ENCODE data around the gene DOCK3. TPM values are rescaled to one million over a fixed set of nuclear protein-coding genes. Genes with fewer than 3 reads are reported as not detected.

DOCK3 gene
- total RNA-seq, 1 experiment from 2014 or later, result 8.3 TPM

GRCh38 chr3:50936389-50936788, 261.7 kb downstream of the DOCK3 start:
- TF ChIP-seq, protein P1, sequence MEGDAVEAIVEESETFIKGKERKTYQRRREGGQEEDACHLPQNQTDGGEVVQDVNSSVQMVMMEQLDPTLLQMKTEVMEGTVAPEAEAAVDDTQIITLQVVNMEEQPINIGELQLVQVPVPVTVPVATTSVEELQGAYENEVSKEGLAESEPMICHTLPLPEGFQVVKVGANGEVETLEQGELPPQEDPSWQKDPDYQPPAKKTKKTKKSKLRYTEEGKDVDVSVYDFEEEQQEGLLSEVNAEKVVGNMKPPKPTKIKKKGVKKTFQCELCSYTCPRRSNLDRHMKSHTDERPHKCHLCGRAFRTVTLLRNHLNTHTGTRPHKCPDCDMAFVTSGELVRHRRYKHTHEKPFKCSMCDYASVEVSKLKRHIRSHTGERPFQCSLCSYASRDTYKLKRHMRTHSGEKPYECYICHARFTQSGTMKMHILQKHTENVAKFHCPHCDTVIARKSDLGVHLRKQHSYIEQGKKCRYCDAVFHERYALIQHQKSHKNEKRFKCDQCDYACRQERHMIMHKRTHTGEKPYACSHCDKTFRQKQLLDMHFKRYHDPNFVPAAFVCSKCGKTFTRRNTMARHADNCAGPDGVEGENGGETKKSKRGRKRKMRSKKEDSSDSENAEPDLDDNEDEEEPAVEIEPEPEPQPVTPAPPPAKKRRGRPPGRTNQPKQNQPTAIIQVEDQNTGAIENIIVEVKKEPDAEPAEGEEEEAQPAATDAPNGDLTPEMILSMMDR (conservative IDR thresholded peaks at IDR 0.05), result no peak
- Histone ChIP-seq H4K8ac (replicated peaks; ENCODE audit: insufficient read length, low read depth, low read length) (no peak overlapping the region), H3K27ac (ENCODE audit: insufficient read length, low read depth, low read length) (no peak overlapping the region), H3K4me1 (ENCODE audit: insufficient read depth, low read length) (no peaks in the 10 kb centered on the region), H3K18ac (ENCODE audit: insufficient read length, low read depth, low read length) (no peak overlapping the region), H3K56ac (ENCODE audit: insufficient read length, low read depth, low read length) (no peak overlapping the region), H3K27me3 (ENCODE audit: insufficient read depth, low read length) (no peaks in the 10 kb centered on the region), H2AFZ (ENCODE audit: low read length) (no peak overlapping the region), H4K91ac (ENCODE audit: insufficient read length, low read depth, low read length) (no peak overlapping the region), H3K79me1 (ENCODE audit: insufficient read depth, low read depth, low read length, poor library complexity, severe bottlenecking) (no peaks in the 10 kb centered on the region), H3K4me2 (ENCODE audit: insufficient read depth, insufficient read length, low read length) (no peak overlapping the region), H3K23me2 (ENCODE audit: insufficient read length, low read depth, low read length, poor library complexity, severe bottlenecking) (no peaks in the 10 kb centered on the region), H4K5ac (ENCODE audit: insufficient read length, low read depth, low read length) (no peak overlapping the region), H4K20me1 (ENCODE audit: control insufficient read depth, insufficient read depth, insufficient read length) (no peaks in the 10 kb centered on the region), H2BK12ac (ENCODE audit: insufficient read length, low read depth, low read length) (no peak overlapping the region), H2BK20ac (ENCODE audit: low read depth, low read length, poor library complexity, severe bottlenecking) (no peak overlapping the region), H2BK120ac (ENCODE audit: low read depth, low read length, poor library complexity, severe bottlenecking) (no peak overlapping the region), H3K23ac (ENCODE audit: insufficient read length, low read depth, low read length) (no peak overlapping the region), H2BK15ac (ENCODE audit: low read depth, low read length) (no peak overlapping the region), H3K14ac (ENCODE audit: insufficient read depth, low read length) (no peak overlapping the region), H2AK5ac (ENCODE audit: insufficient read length, low read length) (no peak overlapping the region), H3K4ac (ENCODE audit: low read depth, low read length) (no peak overlapping the region), H3K79me2 (ENCODE audit: insufficient read depth, low read length) (no peaks in the 10 kb centered on the region), H2BK5ac (ENCODE audit: insufficient read length, low read length) (no peak overlapping the region), H3T11ph (ENCODE audit: low read length) (no peak overlapping the region), H3K9me3 (ENCODE audit: control insufficient read depth, low read depth, low read length) (peaks cover 4% of the 10 kb centered on the region), H3K9ac (ENCODE audit: extremely low read depth, insufficient read length, low read length) (no peak overlapping the region)
- H3K4me3 Mint-ChIP-seq, result no peak overlapping the region
- peaks cover 25 to 41% (median 34%) of the 10 kb centered on the region in 3 experiments for H3K36me3 Mint-ChIP-seq (ENCODE audit: insufficient read depth in 1 of 3, low read depth in 3 of 3)
- no CpG with 5 or more reads among the region's 2 CpGs for WGBS (ENCODE audit: extremely low coverage, insufficient read length, low lambda C conversion rate)
- H3K9me3 Mint-ChIP-seq, result peaks cover 22 to 28% of the 10 kb centered on the region in 2 experiments
- H3K4me1 Mint-ChIP-seq, result no peaks in the 10 kb centered on the region
- no peak for DNase-seq
- H3K27ac Mint-ChIP-seq, result no peak overlapping the region
- H3K27me3 Mint-ChIP-seq (ENCODE audit: low read depth), result no peaks in the 10 kb centered on the region

Data from H9 (cell line).